ENCODE measurements around the gene RTN4RL2. TPM values are rescaled to one million over a fixed set of nuclear protein-coding genes. Genes with fewer than 3 reads are reported as not detected.
A peak's percentile ranks its signal among the peaks of the same experiment; 100 is the strongest.

The RTN4RL2 gene
- total RNA-seq, 1 donor from 2014 or later = 1.3 TPM

GRCh38 chr11:57424137-57424791 is 36.1 kb upstream of the RTN4RL2 start:
- peaks cover 38% of the 10 kb centered on the region for H3K36me3 ChIP-seq
- H3K9me3 ChIP-seq (replicated peaks) = no peaks in the 10 kb centered on the region
- intact Hi-C loops (cut with micrococcal nuclease) = no loop called here
- TF ChIP-seq, protein P1, sequence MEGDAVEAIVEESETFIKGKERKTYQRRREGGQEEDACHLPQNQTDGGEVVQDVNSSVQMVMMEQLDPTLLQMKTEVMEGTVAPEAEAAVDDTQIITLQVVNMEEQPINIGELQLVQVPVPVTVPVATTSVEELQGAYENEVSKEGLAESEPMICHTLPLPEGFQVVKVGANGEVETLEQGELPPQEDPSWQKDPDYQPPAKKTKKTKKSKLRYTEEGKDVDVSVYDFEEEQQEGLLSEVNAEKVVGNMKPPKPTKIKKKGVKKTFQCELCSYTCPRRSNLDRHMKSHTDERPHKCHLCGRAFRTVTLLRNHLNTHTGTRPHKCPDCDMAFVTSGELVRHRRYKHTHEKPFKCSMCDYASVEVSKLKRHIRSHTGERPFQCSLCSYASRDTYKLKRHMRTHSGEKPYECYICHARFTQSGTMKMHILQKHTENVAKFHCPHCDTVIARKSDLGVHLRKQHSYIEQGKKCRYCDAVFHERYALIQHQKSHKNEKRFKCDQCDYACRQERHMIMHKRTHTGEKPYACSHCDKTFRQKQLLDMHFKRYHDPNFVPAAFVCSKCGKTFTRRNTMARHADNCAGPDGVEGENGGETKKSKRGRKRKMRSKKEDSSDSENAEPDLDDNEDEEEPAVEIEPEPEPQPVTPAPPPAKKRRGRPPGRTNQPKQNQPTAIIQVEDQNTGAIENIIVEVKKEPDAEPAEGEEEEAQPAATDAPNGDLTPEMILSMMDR (IDR thresholded peaks at IDR 0.05; ENCODE audit: borderline replicate concordance) = no peak
- H3K27ac ChIP-seq (replicated peaks) = peak overlapping the region; percentile 96
- DNase-seq = no peak
- H3K4me3 ChIP-seq = peak overlapping the region; percentile 72
- H3K27me3 ChIP-seq (ENCODE audit: low read depth) = no peaks in the 10 kb centered on the region
- peaks cover 72% of the 10 kb centered on the region for H3K4me1 ChIP-seq

GRCh38 chr11:57424792-57425564 is 35.4 kb upstream of the RTN4RL2 start:
- peaks cover 35% of the 10 kb centered on the region for H3K36me3 ChIP-seq
- peak; percentile 61 for DNase-seq
- no peaks in the 10 kb centered on the region for H3K27me3 ChIP-seq (ENCODE audit: low read depth)
- H3K4me1 ChIP-seq = peaks cover 79% of the 10 kb centered on the region
- peak overlapping the region; percentile 96 for H3K27ac ChIP-seq (replicated peaks)
- H3K9me3 ChIP-seq (replicated peaks) = no peaks in the 10 kb centered on the region
- intact Hi-C loops (cut with micrococcal nuclease) = no loop called here
- peak overlapping the region; percentile 72 for H3K4me3 ChIP-seq
- TF ChIP-seq, protein P1 (IDR thresholded peaks at IDR 0.05; ENCODE audit: borderline replicate concordance) = no peak

- intact Hi-C loops (cut with micrococcal nuclease) = no loop called here
- Histone ChIP-seq H3K4me1 (peaks cover 86% of the 10 kb centered on the region), H3K27ac (replicated peaks) (peak overlapping the region; percentile 96)
Measured at GRCh38 chr11:57425565-57426438, 34.5 kb upstream of the RTN4RL2 start.

DNA sequence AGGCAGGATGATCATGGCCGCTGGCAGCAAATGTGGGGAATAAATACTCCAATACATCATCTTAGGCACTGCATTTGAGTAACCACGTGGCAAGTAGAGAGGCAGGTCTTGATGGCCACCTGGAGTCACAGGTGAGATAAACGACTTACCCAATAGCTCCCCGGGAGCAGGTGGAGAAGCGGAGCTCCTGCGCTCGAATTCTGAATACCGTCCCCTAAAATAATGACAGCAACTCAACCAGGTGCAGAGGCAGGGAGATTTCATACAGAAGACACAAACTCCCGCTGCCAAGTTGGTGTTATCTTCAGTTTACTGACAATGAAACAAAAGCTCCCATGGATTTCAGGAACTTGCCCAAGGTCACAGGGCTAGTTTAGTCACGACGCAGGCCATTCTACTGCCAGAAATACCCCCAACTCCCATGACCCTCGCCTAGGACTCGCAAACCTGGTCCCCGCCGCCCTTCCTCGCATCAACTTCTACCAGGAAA is 33.8 kb upstream of the RTN4RL2 start:
- Histone ChIP-seq H3K27ac (replicated peaks) (peak overlapping the region; percentile 96), H3K4me1 (peaks cover 85% of the 10 kb centered on the region), H3K4me3 (peak overlapping the region; percentile 72), H3K36me3 (peaks cover 20% of the 10 kb centered on the region), H3K9me3 (replicated peaks) (no peaks in the 10 kb centered on the region), H3K27me3 (ENCODE audit: low read depth) (no peaks in the 10 kb centered on the region)
- TF ChIP-seq, protein P1 (IDR thresholded peaks at IDR 0.05; ENCODE audit: borderline replicate concordance) = no peak
- intact Hi-C loops (cut with micrococcal nuclease) = no loop called here
- DNase-seq = no peak

More at GRCh38 chr11:57425565-57426438, 34.5 kb upstream of the RTN4RL2 start:
- peak; percentile 65 for DNase-seq
- Histone ChIP-seq H3K9me3 (replicated peaks) (no peaks in the 10 kb centered on the region), H3K4me3 (peak overlapping the region; percentile 72), H3K27me3 (ENCODE audit: low read depth) (no peaks in the 10 kb centered on the region), H3K36me3 (peaks cover 27% of the 10 kb centered on the region)
- TF ChIP-seq, protein P1 (IDR thresholded peaks at IDR 0.05; ENCODE audit: borderline replicate concordance) = no peak

All from left ventricle myocardium inferior (tissue), 1 donor.